NCI-H2171 (cell line): Measurements from ENCODE around the gene LDLRAD3.

Experiments
- DNase-seq: peaks from one replicate; lab custom pipeline; 2025; lab: John Stamatoyannopoulos, UW

LDLRAD3 gene

GRCh38 chr11:36105743-36106581, 162.1 kb downstream of the LDLRAD3 start:
- DNase-seq: no peak

GRCh38 chr11:36107547-36107946, 163.7 kb downstream of the LDLRAD3 start:
- DNase-seq: no peak

- DNase-seq: no peak
These were observed 165.2 kb downstream of the LDLRAD3 start for GRCh38 chr11:36108881-36109589.

GRCh38 chr11:36109590-36109849, 165.7 kb downstream of the LDLRAD3 start:
- DNase-seq: no peak

- no peak for DNase-seq
These were observed 166.2 kb downstream of the LDLRAD3 start for GRCh38 chr11:36109850-36110606.

GRCh38 chr11:36110668-36111410, 167.0 kb downstream of the LDLRAD3 start:
- no peak for DNase-seq

GRCh38 chr11:36114095-36114494, 170.2 kb downstream of the LDLRAD3 start:
- DNase-seq: no peak

GRCh38 chr11:36115378-36115801, 171.5 kb downstream of the LDLRAD3 start:
- no peak for DNase-seq

GRCh38 chr11:36116161-36116560, 172.3 kb downstream of the LDLRAD3 start:
- DNase-seq: peak; percentile 86

GRCh38 chr11:36118084-36118483, 174.2 kb downstream of the LDLRAD3 start:
- DNase-seq: no peak

- no peak for DNase-seq
These were observed 175.4 kb downstream of the LDLRAD3 start for GRCh38 chr11:36119300-36119699.

GRCh38 chr11:36121054-36121453, 177.2 kb downstream of the LDLRAD3 start:
- no peak for DNase-seq

GRCh38 chr11:36122671-36123070, 178.8 kb downstream of the LDLRAD3 start:
- DNase-seq: no peak

- DNase-seq: no peak
These were observed 179.7 kb downstream of the LDLRAD3 start for GRCh38 chr11:36123336-36124101.

- DNase-seq: no peak
These were observed 182.8 kb downstream of the LDLRAD3 start for GRCh38 chr11:36126678-36127077.

- no peak for DNase-seq
These were observed 183.7 kb downstream of the LDLRAD3 start for GRCh38 chr11:36127550-36127949.

- no peak for DNase-seq
These were observed 186.1 kb downstream of the LDLRAD3 start for GRCh38 chr11:36129955-36130354.

- no peak for DNase-seq
These were observed 186.5 kb downstream of the LDLRAD3 start for GRCh38 chr11:36130401-36130800.

- DNase-seq: peak; percentile 30
These were observed 188.0 kb downstream of the LDLRAD3 start for GRCh38 chr11:36131721-36132397.

- DNase-seq: no peak
These were observed 189.1 kb downstream of the LDLRAD3 start for GRCh38 chr11:36132940-36133339.

- no peak for DNase-seq
These were observed 191.2 kb downstream of the LDLRAD3 start for GRCh38 chr11:36135076-36135475.
